RWPE1 (cell line): Measurements from ENCODE around the gene TRAF6.

Experiments used
- CTCF ChIA-PET: fragments of 350-600 bp; sonication (Branson Sonifier 250); formaldehyde crosslinking; extraction: SDS; loops from one replicate; lab custom pipeline; 2021; lab: Yijun Ruan, JAX
- POLR2A ChIA-PET: fragments of 400-600 bp; formaldehyde crosslinking; extraction: SDS; loops from one replicate; lab custom pipeline; 2020; ENCODE audit warnings: antibody characterized with exemption; ENCODE audit not compliant: low non-redundant PET; lab: Yijun Ruan, JAX
- DNase-seq: peaks from one replicate; pipeline ENCODE4 v3.0.0; 2012; ENCODE audit warnings: low spot score
- H3K27ac ChIP-seq: fragments of 450-650 bp; 2 replicates; pipeline ENCODE4 v1.5.1; 2017
- TF ChIP-seq, protein P1 (sequence below): fragments of 450-650 bp; conservative IDR thresholded peaks from 2 replicates; pipeline ENCODE4 v1.5.1; 2017; ENCODE audit warnings: low read depth, mild to moderate bottlenecking

Gene TRAF6

GRCh38 chr11:36451681-36452080 lies 58.4 kb downstream of the TRAF6 start:
- POLR2A ChIA-PET, result no interaction called here
- no peak for DNase-seq
- CTCF ChIA-PET, result no interaction called here
- TF ChIP-seq, protein P1, sequence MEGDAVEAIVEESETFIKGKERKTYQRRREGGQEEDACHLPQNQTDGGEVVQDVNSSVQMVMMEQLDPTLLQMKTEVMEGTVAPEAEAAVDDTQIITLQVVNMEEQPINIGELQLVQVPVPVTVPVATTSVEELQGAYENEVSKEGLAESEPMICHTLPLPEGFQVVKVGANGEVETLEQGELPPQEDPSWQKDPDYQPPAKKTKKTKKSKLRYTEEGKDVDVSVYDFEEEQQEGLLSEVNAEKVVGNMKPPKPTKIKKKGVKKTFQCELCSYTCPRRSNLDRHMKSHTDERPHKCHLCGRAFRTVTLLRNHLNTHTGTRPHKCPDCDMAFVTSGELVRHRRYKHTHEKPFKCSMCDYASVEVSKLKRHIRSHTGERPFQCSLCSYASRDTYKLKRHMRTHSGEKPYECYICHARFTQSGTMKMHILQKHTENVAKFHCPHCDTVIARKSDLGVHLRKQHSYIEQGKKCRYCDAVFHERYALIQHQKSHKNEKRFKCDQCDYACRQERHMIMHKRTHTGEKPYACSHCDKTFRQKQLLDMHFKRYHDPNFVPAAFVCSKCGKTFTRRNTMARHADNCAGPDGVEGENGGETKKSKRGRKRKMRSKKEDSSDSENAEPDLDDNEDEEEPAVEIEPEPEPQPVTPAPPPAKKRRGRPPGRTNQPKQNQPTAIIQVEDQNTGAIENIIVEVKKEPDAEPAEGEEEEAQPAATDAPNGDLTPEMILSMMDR, result no peak
- H3K27ac ChIP-seq, result no peak overlapping the region

- TF ChIP-seq, protein P1, result no peak
- CTCF ChIA-PET, result interaction anchor here (0.9 kb wide), 1 partner anchor 185 kb away, joined by 3 read pairs; no protein-coding TSS in a partner anchor
- no peak for DNase-seq
- no peak overlapping the region for H3K27ac ChIP-seq
- POLR2A ChIA-PET, result no interaction called here
Observed at GRCh38 chr11:36451045-36451444, 59.0 kb downstream of the TRAF6 start.

DNA sequence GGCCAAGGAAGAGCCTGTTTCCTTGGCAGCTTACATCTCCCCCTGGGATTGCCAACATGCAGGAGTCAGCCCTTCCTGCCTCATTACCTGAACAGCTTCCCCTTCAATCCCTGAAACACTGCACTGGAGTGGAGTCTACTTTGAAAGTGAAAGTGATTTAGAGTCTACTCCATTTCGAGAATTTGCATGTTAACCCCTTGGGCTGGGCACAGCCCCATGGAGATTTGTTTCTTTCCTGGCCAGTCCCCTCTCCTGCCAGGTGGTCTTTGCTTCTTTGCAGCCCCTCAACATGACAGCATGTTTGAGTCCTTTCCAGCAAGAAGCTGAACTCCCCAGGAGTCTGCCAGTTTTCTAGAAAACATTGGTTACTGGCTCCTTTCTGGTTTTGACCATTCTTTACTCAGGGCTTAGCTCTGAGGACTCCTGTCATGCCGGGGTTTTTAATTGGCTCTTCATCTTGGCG lies 59.9 kb downstream of the TRAF6 start:
- DNase-seq, result no peak
- CTCF ChIA-PET, result interaction anchor here (0.6 to 0.9 kb wide), 2 partner anchors 18 to 184 kb away, joined by 3 to 5 read pairs; no protein-coding TSS in a partner anchor
- POLR2A ChIA-PET, result no interaction called here
- TF ChIP-seq, protein P1, result no peak
- no peak overlapping the region for H3K27ac ChIP-seq

GRCh38 chr11:36449561-36450096 lies 60.4 kb downstream of the TRAF6 start:
- POLR2A ChIA-PET, result no interaction called here
- H3K27ac ChIP-seq, result no peak overlapping the region
- TF ChIP-seq, protein P1, result no peak
- no peak for DNase-seq
- CTCF ChIA-PET, result interaction anchor here (0.5 to 0.6 kb wide), 2 partner anchors 18 to 786 kb away, joined by 5 to 9 read pairs; no protein-coding TSS in a partner anchor

DNA sequence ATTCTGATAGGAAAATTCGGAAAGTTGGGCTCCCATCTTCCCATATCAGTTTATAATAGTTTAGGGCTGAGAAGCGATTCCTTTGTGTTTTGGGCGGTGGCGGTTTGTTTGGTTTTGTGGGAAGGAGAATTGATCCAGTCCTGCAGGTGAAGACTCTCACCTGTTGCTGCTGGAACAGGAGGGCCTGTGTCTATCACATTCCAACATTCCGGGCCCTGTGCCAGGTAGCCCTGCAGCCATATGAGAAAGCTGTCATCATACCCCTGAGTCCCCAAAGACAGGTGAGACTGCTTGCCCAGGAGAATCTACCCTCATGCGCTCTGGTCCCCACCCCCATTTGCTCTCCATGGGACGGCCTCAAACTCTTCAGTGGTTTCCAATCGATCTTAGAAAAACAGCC lies 62.1 kb downstream of the TRAF6 start:
- CTCF ChIA-PET, result interaction anchor here (0.7 kb wide), 1 partner anchor 37 kb away, joined by 3 read pairs; no protein-coding TSS in a partner anchor
- DNase-seq, result peak; percentile 48
- no peak overlapping the region for H3K27ac ChIP-seq
- TF ChIP-seq, protein P1, result no peak
- POLR2A ChIA-PET, result no interaction called here

DNA sequence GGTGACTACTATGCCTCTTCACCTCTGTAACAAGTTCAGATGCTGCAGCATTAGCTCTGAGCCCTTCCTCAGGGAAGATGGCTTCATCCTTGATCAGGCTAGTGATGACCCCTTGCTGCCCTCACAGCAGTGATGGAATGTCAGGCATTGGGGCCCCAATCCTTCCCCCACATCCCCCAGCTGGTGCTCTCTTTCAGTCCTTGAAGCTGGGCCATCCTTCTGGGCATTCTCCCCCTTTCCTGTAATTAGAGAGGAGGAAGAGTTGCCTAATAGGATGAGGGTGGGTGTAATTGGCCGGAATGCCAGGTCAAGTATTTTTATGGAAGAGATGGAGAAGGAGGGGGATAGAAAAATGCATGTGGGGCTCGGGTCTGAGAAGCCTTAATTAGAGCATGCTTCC lies 62.6 kb downstream of the TRAF6 start:
- H3K27ac ChIP-seq, result no peak overlapping the region
- CTCF ChIA-PET, result interaction anchor here (0.7 kb wide), 1 partner anchor 182 kb away, joined by 3 read pairs; no protein-coding TSS in a partner anchor
- no peak for DNase-seq
- TF ChIP-seq, protein P1, result no peak
- POLR2A ChIA-PET, result no interaction called here
